ENCODE measurements around the gene STAT4.

GRCh38 chr2:191188550-191189093, 37.8 kb upstream of the STAT4 start:
- TF ChIP-seq CREB5 (CRISPR knock-in tag; IDR thresholded peaks at IDR 0.05; ENCODE audit: low read depth) (no peak), ZNF70 (CRISPR knock-in tag; IDR thresholded peaks at IDR 0.05) (no peak), PATZ1 (CRISPR knock-in tag; IDR thresholded peaks at IDR 0.05; ENCODE audit: borderline replicate concordance) (no peak), OSR1 (CRISPR knock-in tag; IDR thresholded peaks at IDR 0.05) (no peak)
- TF ChIP-seq, protein P1, sequence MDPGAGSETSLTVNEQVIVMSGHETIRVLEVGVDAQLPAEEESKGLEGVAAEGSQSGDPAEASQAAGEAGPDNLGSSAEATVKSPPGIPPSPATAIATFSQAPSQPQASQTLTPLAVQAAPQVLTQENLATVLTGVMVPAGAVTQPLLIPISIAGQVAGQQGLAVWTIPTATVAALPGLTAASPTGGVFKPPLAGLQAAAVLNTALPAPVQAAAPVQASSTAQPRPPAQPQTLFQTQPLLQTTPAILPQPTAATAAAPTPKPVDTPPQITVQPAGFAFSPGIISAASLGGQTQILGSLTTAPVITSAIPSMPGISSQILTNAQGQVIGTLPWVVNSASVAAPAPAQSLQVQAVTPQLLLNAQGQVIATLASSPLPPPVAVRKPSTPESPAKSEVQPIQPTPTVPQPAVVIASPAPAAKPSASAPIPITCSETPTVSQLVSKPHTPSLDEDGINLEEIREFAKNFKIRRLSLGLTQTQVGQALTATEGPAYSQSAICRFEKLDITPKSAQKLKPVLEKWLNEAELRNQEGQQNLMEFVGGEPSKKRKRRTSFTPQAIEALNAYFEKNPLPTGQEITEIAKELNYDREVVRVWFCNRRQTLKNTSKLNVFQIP (CRISPR knock-in tag; IDR thresholded peaks at IDR 0.05; ENCODE audit: borderline replicate concordance, low read depth): no peak
- TF ChIP-seq, protein P2, sequence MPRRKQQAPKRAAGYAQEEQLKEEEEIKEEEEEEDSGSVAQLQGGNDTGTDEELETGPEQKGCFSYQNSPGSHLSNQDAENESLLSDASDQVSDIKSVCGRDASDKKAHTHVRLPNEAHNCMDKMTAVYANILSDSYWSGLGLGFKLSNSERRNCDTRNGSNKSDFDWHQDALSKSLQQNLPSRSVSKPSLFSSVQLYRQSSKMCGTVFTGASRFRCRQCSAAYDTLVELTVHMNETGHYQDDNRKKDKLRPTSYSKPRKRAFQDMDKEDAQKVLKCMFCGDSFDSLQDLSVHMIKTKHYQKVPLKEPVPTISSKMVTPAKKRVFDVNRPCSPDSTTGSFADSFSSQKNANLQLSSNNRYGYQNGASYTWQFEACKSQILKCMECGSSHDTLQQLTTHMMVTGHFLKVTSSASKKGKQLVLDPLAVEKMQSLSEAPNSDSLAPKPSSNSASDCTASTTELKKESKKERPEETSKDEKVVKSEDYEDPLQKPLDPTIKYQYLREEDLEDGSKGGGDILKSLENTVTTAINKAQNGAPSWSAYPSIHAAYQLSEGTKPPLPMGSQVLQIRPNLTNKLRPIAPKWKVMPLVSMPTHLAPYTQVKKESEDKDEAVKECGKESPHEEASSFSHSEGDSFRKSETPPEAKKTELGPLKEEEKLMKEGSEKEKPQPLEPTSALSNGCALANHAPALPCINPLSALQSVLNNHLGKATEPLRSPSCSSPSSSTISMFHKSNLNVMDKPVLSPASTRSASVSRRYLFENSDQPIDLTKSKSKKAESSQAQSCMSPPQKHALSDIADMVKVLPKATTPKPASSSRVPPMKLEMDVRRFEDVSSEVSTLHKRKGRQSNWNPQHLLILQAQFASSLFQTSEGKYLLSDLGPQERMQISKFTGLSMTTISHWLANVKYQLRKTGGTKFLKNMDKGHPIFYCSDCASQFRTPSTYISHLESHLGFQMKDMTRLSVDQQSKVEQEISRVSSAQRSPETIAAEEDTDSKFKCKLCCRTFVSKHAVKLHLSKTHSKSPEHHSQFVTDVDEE (CRISPR knock-in tag; IDR thresholded peaks at IDR 0.05): no peak

Measured in SK-N-SH treated with all-trans-retinoic acid at 6 μM for 48 hours (cell line).